Fibroblast of the aortic adventitia (primary cell): ENCODE measurements around the gene VSIR. TPM values are rescaled to one million over a fixed set of nuclear protein-coding genes. Genes with fewer than 3 reads are reported as not detected.
A peak's percentile ranks its signal among the peaks of the same experiment; 100 is the strongest.

Source experiments
- DNase-seq: peaks from one replicate; pipeline ENCODE4 v3.0.0-alpha.2; 2010; ENCODE audit warnings: low read depth
- H3K4me3 ChIP-seq: 2 replicates; pipeline ENCODE4 v1.5.1; 2011; ENCODE audit warnings: low read depth, mild to moderate bottlenecking, control low read depth, low read length, moderate library complexity
- total RNA-seq: library from RNA; depleted of rRNA; stranded (reverse); fragments of >200 nt; gene quantifications from 2 replicates; pipeline ENCODE4 v1.2.3, GENCODE V29; 2012; ENCODE audit warnings: low replicate concordance
- TF ChIP-seq, protein P1 (sequence below): IDR thresholded peaks from 2 replicates; pipeline ENCODE4 v1.5.1; 2011; ENCODE audit warnings: mild to moderate bottlenecking, low read length, control low read depth, inconsistent platforms; ENCODE audit not compliant: insufficient read depth

VSIR gene
- total RNA-seq, 1 donor, result 16.9 TPM

GRCh38 chr10:71736570-71736952 lies 36.8 kb downstream of the VSIR start:
- TF ChIP-seq, protein P1, sequence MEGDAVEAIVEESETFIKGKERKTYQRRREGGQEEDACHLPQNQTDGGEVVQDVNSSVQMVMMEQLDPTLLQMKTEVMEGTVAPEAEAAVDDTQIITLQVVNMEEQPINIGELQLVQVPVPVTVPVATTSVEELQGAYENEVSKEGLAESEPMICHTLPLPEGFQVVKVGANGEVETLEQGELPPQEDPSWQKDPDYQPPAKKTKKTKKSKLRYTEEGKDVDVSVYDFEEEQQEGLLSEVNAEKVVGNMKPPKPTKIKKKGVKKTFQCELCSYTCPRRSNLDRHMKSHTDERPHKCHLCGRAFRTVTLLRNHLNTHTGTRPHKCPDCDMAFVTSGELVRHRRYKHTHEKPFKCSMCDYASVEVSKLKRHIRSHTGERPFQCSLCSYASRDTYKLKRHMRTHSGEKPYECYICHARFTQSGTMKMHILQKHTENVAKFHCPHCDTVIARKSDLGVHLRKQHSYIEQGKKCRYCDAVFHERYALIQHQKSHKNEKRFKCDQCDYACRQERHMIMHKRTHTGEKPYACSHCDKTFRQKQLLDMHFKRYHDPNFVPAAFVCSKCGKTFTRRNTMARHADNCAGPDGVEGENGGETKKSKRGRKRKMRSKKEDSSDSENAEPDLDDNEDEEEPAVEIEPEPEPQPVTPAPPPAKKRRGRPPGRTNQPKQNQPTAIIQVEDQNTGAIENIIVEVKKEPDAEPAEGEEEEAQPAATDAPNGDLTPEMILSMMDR, result no peak
- no peak overlapping the region for H3K4me3 ChIP-seq
- no peak for DNase-seq

GRCh38 chr10:71735709-71736569 lies 37.4 kb downstream of the VSIR start:
- H3K4me3 ChIP-seq, result no peak overlapping the region
- no peak for DNase-seq
- TF ChIP-seq, protein P1, result no peak

DNA sequence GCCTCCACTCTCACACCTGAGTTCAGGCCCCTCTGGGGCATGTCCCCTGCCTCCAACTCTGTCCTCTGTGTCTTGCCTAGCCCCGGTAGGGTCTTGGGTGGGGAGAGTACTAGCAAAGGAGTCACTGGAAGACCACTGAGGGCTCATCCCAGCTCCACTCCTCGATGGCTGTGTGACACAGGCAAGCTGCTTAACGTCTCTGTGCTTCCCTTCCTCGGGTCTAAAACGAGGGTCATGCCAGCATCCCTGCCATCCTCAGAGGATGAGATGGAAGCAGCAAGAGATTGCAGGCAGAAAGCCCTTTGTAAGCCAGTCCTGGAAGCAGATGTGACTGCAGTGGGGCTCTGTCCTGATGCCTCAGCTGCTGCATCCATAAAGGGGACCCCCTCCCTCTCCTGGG lies 38.5 kb downstream of the VSIR start:
- TF ChIP-seq, protein P1, result no peak
- no peak overlapping the region for H3K4me3 ChIP-seq
- no peak for DNase-seq

DNA sequence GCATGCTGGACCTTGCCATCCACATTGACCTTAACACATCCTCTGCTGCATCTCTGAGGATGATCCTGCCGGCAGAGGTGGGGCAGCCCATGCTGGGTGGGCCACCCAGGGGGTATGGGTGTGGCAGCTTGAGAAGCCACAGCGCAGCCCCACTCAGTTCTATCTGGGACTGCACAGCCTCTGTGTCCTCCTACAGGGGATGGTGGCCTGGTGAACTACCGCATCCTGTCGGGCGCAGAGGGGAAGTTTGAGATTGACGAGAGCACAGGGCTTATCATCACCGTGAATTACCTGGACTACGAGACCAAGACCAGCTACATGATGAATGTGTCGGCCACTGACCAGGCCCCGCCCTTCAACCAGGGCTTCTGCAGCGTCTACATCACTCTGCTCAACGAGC lies 41.5 kb downstream of the VSIR start:
- TF ChIP-seq, protein P1, result no peak
- DNase-seq, result no peak
- H3K4me3 ChIP-seq, result no peak overlapping the region

DNA sequence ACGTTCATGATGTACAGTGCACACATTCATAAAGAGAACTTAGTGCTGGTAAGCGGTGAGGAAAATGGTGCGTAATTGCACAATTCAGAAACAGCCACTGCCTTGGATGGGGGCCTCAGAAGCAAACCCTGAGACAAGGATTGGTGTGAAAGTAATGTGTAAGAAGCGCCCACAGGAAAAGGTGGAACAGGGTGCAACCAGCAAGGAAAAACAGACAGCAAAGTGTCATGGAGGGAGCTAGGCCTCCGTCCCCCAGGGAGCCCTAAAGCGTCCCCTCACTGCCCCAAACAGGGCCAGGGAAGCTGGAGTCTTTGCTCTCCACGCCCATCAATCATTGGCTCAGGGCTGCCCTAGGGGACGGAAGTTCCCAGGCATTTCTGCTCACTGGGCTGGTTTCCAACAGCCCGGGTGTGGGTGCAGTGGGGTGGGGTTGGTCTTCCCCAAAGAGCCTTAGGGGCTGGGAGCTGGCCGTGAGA lies 44.1 kb downstream of the VSIR start:
- TF ChIP-seq, protein P1, result no peak
- no peak overlapping the region for H3K4me3 ChIP-seq
- no peak for DNase-seq

DNA sequence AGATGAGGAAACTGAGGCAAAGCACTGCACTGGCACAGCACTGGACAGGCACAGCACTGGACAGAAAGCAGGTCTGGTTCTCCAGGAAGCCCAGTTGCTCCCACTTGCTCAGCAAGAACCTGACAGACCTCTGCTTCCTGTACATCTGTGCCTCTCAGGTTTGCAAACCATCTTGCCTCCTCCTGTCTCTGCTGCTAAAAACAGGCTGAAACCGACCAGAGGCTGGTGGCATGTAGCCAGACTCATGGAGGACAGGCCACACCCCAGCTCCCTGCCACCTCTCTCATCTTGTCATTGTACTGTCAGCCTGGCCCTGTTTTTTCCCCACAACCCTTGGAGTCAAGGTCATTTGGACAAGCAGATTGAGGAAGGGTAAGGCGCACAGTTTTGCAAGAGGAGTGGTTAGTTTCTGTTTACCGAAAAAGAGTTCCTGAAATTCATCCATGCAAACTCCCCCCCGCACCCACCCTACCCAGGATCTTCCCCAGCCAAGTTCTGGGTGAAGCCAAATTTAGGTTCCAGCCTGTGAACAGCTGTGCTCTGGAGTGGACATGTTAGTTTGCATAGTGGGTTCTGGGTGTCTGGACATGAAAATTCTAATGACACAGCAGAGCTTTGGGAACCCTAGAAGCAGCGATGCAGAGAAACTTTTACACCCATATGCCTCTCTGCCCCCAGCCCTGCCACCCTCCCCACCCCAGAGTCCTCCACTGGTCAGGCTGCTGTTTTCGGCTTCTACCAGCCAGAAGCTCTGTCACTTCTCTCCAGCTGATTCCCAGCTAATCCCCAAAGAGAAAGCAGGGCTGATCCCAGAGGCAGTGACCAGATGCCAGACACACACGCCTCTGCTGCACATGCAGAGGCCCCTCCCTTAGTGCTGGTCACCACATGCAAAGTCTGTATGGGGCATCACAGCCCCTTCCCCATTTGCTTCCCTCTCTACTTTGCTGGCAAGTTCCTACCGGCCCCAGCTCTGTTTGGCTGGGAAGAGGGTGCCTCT lies 45.3 kb downstream of the VSIR start:
- DNase-seq, result peak; percentile 56
- TF ChIP-seq, protein P1, result no peak

More for the DNA sequence above, 45.3 kb downstream of the VSIR start:
- H3K4me3 ChIP-seq, result no peak overlapping the region
